ENCODE results near the gene SLC25A38.

- no peak for TF ChIP-seq POLR2A (IDR thresholded peaks at IDR 0.05)
- TF ChIP-seq CTCF (IDR thresholded peaks at IDR 0.05), result no peak
These were observed 3.1 kb downstream of the SLC25A38 start for GRCh38 chr3:39386318-39386717.

Measured in esophagus squamous epithelium (tissue), 4 donors.